ENCODE measurements around the gene LAMB3. TPM values are rescaled to one million over a fixed set of nuclear protein-coding genes. Genes with fewer than 3 reads are reported as not detected.

LAMB3 gene
- total RNA-seq, 1 experiment from 2014 or later: 0.28 TPM

DNA sequence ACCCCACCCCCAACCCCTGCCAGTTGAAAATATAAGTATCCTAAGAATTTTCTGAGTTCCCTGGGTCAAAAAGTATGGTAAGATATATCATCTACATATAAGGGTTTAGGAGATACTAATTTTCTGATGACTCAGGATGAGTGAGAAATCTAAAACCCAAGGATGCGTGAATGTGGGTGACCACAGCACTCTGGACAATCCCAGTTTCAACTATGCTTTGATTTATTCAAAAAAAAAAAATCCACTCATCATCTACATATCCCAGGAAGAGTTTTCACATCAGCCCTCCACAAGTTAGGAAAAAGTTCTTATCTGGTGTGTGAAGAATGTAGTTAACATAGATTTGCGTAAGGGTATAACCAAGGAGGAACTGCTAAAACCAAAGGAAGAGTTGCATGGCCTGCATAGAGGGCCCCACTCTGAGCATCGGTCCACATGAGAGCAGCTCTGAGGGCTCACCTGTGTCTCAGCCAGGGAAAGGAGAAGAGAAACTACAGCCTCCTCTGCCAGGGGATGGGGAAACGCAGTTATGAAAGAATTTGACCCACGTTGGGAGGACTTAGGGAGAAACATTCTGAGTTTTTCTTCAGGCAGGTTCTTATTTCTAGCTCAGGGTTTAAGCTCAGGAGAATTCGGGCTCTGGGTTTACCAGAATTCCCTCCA, 18.8 kb downstream of the LAMB3 start:
- H3K79me2 ChIP-seq (ENCODE audit: insufficient read depth, low read length): no peaks in the 10 kb centered on the region
- H2BK120ac ChIP-seq (ENCODE audit: low read depth, low read length, poor library complexity, severe bottlenecking): no peak overlapping the region
- Mint-ChIP-seq H3K9me3 (no peaks in the 10 kb centered on the region), H3K4me1 (peaks cover 31 to 37% of the 10 kb centered on the region in 2 experiments), H3K27me3 (ENCODE audit: low read depth) (peaks cover 3% of the 10 kb centered on the region; the same call in 1 of the 2 replicates), H3K4me3 (no peak overlapping the region), H3K27ac (no peak overlapping the region), H3K36me3 (ENCODE audit: insufficient read depth in 1 of 3, low read depth in 3 of 3) (no peaks in the 10 kb centered on the region)
- no peak overlapping the region for H3K9ac ChIP-seq (ENCODE audit: extremely low read depth, insufficient read length, low read length)
- H4K91ac ChIP-seq (ENCODE audit: insufficient read length, low read depth, low read length): no peak overlapping the region
- DNase-seq: no peak
- no peaks in the 10 kb centered on the region for H3K23me2 ChIP-seq (ENCODE audit: insufficient read length, low read depth, low read length, poor library complexity, severe bottlenecking)
- no peak overlapping the region for H2AFZ ChIP-seq (ENCODE audit: low read length)
- no CpG with 5 or more reads among the region's 6 CpGs for WGBS (ENCODE audit: extremely low coverage, insufficient read length, low lambda C conversion rate)
- no peak overlapping the region for H3K23ac ChIP-seq (ENCODE audit: insufficient read length, low read depth, low read length)
- no peak overlapping the region for H3T11ph ChIP-seq (ENCODE audit: low read length)
- H3K27me3 ChIP-seq (ENCODE audit: insufficient read depth, low read length): no peaks in the 10 kb centered on the region
- no peak overlapping the region for H3K56ac ChIP-seq (ENCODE audit: insufficient read length, low read depth, low read length)
- no peak overlapping the region for H2BK5ac ChIP-seq (ENCODE audit: insufficient read length, low read length)
- no peak overlapping the region for H3K4ac ChIP-seq (ENCODE audit: low read depth, low read length)
- H3K79me1 ChIP-seq (ENCODE audit: insufficient read depth, low read depth, low read length, poor library complexity, severe bottlenecking): no peaks in the 10 kb centered on the region
- no peak overlapping the region for H3K18ac ChIP-seq (ENCODE audit: insufficient read length, low read depth, low read length)
- H3K9me3 ChIP-seq (ENCODE audit: control insufficient read depth, low read depth, low read length): no peaks in the 10 kb centered on the region
- H2AK5ac ChIP-seq (ENCODE audit: insufficient read length, low read length): no peak overlapping the region
- H4K8ac ChIP-seq (replicated peaks; ENCODE audit: insufficient read length, low read depth, low read length): no peak overlapping the region
- TF ChIP-seq, protein P1, sequence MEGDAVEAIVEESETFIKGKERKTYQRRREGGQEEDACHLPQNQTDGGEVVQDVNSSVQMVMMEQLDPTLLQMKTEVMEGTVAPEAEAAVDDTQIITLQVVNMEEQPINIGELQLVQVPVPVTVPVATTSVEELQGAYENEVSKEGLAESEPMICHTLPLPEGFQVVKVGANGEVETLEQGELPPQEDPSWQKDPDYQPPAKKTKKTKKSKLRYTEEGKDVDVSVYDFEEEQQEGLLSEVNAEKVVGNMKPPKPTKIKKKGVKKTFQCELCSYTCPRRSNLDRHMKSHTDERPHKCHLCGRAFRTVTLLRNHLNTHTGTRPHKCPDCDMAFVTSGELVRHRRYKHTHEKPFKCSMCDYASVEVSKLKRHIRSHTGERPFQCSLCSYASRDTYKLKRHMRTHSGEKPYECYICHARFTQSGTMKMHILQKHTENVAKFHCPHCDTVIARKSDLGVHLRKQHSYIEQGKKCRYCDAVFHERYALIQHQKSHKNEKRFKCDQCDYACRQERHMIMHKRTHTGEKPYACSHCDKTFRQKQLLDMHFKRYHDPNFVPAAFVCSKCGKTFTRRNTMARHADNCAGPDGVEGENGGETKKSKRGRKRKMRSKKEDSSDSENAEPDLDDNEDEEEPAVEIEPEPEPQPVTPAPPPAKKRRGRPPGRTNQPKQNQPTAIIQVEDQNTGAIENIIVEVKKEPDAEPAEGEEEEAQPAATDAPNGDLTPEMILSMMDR (conservative IDR thresholded peaks at IDR 0.05): no peak
- no peak overlapping the region for H3K4me2 ChIP-seq (ENCODE audit: insufficient read depth, insufficient read length, low read length)
- H3K4me1 ChIP-seq (ENCODE audit: insufficient read depth, low read length): no peaks in the 10 kb centered on the region; the same call in 1 of the 2 replicates
- no peak overlapping the region for H3K27ac ChIP-seq (ENCODE audit: insufficient read length, low read depth, low read length)
- H2BK20ac ChIP-seq (ENCODE audit: low read depth, low read length, poor library complexity, severe bottlenecking): no peak overlapping the region
- no peak overlapping the region for H3K14ac ChIP-seq (ENCODE audit: insufficient read depth, low read length)
- H4K5ac ChIP-seq (ENCODE audit: insufficient read length, low read depth, low read length): no peak overlapping the region
- no peaks in the 10 kb centered on the region for H4K20me1 ChIP-seq (ENCODE audit: control insufficient read depth, insufficient read depth, insufficient read length)
- no peak overlapping the region for H2BK15ac ChIP-seq (ENCODE audit: low read depth, low read length)
- no peak overlapping the region for H2BK12ac ChIP-seq (ENCODE audit: insufficient read length, low read depth, low read length)
